Liver (tissue), 9 donors: ENCODE data around the gene HECTD2. TPM values are rescaled to one million over a fixed set of nuclear protein-coding genes. Genes with fewer than 3 reads are reported as not detected.
"Not testable (repeated sequence)": the region's sequence is repeated elsewhere in the genome, so short reads cannot be mapped to it uniquely, and the experiment has no call there.

Experiments used
- DNase-seq: peaks from one replicate; pipeline ENCODE4 v3.0.0-alpha.2; 2017; ENCODE audit warnings: low spot score
- H3K27ac ChIP-seq, 2 donors: one replicate each; pipeline ENCODE4 v1.7.0; 2013; ENCODE audit warnings: inconsistent platforms in 2 of 2, low read length in 2 of 2, control low read depth in 1 of 2, low read depth in 1 of 2, mild to moderate bottlenecking in 1 of 2
- H3K27me3 ChIP-seq, 4 donors: one replicate each; pipeline versions ENCODE4 v1.6.1 to v1.7.0; 2013; ENCODE audit warnings: low read length in 3 of 4, inconsistent platforms in 1 of 4, mild to moderate bottlenecking in 1 of 4, moderate library complexity in 1 of 4; ENCODE audit not compliant: control insufficient read depth in 4 of 4, insufficient read depth in 4 of 4
- H3K36me3 ChIP-seq, 4 donors: one replicate each; pipeline versions ENCODE4 v1.6.1 to v1.7.0; 2013; ENCODE audit warnings: low read length in 3 of 4, mild to moderate bottlenecking in 3 of 4, low read depth in 1 of 4, moderate library complexity in 1 of 4; ENCODE audit not compliant: control insufficient read depth in 4 of 4, insufficient read depth in 3 of 4
- H3K4me1 ChIP-seq, 4 donors: one replicate each; pipeline versions ENCODE4 v1.6.1 to v1.7.0; 2013; ENCODE audit warnings: low read length in 3 of 4, mild to moderate bottlenecking in 3 of 4, moderate library complexity in 1 of 4; ENCODE audit not compliant: control insufficient read depth in 4 of 4, insufficient read depth in 4 of 4
- H3K4me3 ChIP-seq, 3 donors: one replicate each; pipeline versions ENCODE4 v1.6.1 to v1.7.0; 2013; ENCODE audit warnings: low read length in 3 of 3, control low read depth in 1 of 3, low read depth in 1 of 3, mild to moderate bottlenecking in 1 of 3
- H3K9ac ChIP-seq, 2 donors: one replicate each; pipeline ENCODE4 v1.7.0; 2013; ENCODE audit warnings: low read length in 2 of 2, mild to moderate bottlenecking in 2 of 2, moderate library complexity in 2 of 2, control low read depth in 1 of 2, low read depth in 1 of 2
- H3K9me3 ChIP-seq, 4 donors: one replicate each; pipeline versions ENCODE4 v1.6.1 to v1.7.0; 2013; ENCODE audit warnings: low read length in 3 of 4; ENCODE audit not compliant: control insufficient read depth in 4 of 4
- EGR1 ChIP-seq, 2 donors: IDR thresholded peaks; 2 replicates each; pipeline ENCODE4 v1.6.1; 2016 to 2018; ENCODE audit warnings: antibody characterized with exemption in 2 of 2, low read depth in 2 of 2
- FOXA1 ChIP-seq: IDR thresholded peaks from 2 replicates; pipeline ENCODE4 v1.6.1; 2016; ENCODE audit warnings: antibody characterized with exemption
- FOXA2 ChIP-seq: IDR thresholded peaks from 2 replicates; pipeline ENCODE4 v1.6.1; 2016; ENCODE audit warnings: antibody characterized with exemption
- GABPA ChIP-seq, 2 donors: IDR thresholded peaks in 1 of 2; conservative IDR thresholded peaks in 1 of 2; 2 replicates each; pipeline ENCODE4 v1.6.1; 2016; ENCODE audit warnings: antibody characterized with exemption in 2 of 2, mild to moderate bottlenecking in 1 of 2, moderate library complexity in 1 of 2
- HNF4A ChIP-seq, 2 donors: conservative IDR thresholded peaks; 2 replicates each; pipeline ENCODE4 v1.6.1; 2016; ENCODE audit warnings: antibody characterized with exemption in 2 of 2, mild to moderate bottlenecking in 2 of 2
- JUND ChIP-seq, 2 donors: IDR thresholded peaks; 2 replicates each; pipeline ENCODE4 v1.6.1; 2016; ENCODE audit warnings: antibody characterized with exemption in 2 of 2
- NR2F2 ChIP-seq: IDR thresholded peaks from 2 replicates; pipeline ENCODE4 v1.6.1; 2016; ENCODE audit warnings: antibody characterized with exemption
- RAD21 ChIP-seq, 2 donors: IDR thresholded peaks; 2 replicates each; pipeline ENCODE4 v1.6.1; 2016; ENCODE audit warnings: antibody characterized with exemption in 2 of 2, mild to moderate bottlenecking in 2 of 2
- RXRA ChIP-seq, 2 donors: IDR thresholded peaks; 2 replicates each; pipeline ENCODE4 v1.6.1; 2017 to 2018; ENCODE audit warnings: antibody characterized with exemption in 2 of 2, mild to moderate bottlenecking in 1 of 2
- YY1 ChIP-seq: IDR thresholded peaks from 2 replicates; pipeline ENCODE4 v1.6.1; 2016; ENCODE audit warnings: antibody characterized with exemption, mild to moderate bottlenecking
- WGBS: extraction: QIAGEN DNeasy Blood & Tissue Kit; methylation state at CpG from one replicate; pipeline ENCODE4 v1.1.7; 2013; 5-methylcytosine and 5-hydroxymethylcytosine counted together
- polyA plus RNA-seq, 2 donors: library from polyadenylated mRNA; stranded (reverse) in 1 of 2; unstranded in 1 of 2; fragments of 200-250 nt in 1 of 2; fragments of >200 nt in 1 of 2; fragmentation: Nextera tagmentation in 1 of 2; extraction: Ambion mirVana in 1 of 2; gene quantifications; one replicate each; pipeline versions ENCODE4 v1.2.1 to v1.2.3, GENCODE V29; 2013 to 2015
- total RNA-seq, 2 donors: library from RNA; depleted of rRNA; stranded (reverse); fragments of >200 nt; gene quantifications; one replicate each; pipeline ENCODE4 v1.2.3, GENCODE V29; 2014
- TF ChIP-seq, protein P1 (sequence below): IDR thresholded peaks from 2 replicates; pipeline ENCODE4 v1.6.1; 2016; ENCODE audit warnings: antibody characterized with exemption
- TF ChIP-seq, protein P2 (sequence below): fragments of 150-350 bp; IDR thresholded peaks from 2 replicates; pipeline ENCODE4 v1.5.1; 2017; ENCODE audit warnings: improper control_type of control experiment, low read depth, low read length; ENCODE audit not compliant: missing input control
- TF ChIP-seq, protein P3 (sequence below): IDR thresholded peaks from 2 replicates; pipeline ENCODE4 v1.6.1; 2016; ENCODE audit warnings: antibody characterized with exemption
- donor health status: healthy.
- donor health status: healthy.
- donor health status: healthy.
- donor health status: healthy.
- donor health status: healthy.

The HECTD2 gene
- total and polyA plus RNA-seq, 4 donors = 1.0 to 5.0 (median 3.2) TPM

DNA sequence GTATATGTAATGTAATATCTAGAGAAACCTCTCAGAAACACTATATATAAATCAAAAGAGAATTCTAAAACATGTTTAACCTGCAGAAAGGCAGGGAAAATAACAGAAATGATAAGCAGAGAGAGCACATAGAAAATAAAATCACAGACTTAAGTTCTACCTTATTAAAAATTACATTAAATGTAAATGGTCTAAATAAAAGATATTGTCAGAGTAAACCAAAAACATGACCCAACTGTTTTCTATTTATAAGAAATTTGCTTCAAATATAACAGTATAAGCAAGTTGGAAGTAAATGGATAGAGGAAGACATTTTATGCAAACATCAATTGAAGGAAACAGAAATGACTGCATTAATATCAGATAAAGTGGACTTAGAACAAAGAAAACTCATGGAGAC, 43.4 kb downstream of the HECTD2 start (continued):
- no peak for TF ChIP-seq EGR1 (IDR thresholded peaks at IDR 0.05; ENCODE audit: low read depth in 2 of 2)

DNA sequence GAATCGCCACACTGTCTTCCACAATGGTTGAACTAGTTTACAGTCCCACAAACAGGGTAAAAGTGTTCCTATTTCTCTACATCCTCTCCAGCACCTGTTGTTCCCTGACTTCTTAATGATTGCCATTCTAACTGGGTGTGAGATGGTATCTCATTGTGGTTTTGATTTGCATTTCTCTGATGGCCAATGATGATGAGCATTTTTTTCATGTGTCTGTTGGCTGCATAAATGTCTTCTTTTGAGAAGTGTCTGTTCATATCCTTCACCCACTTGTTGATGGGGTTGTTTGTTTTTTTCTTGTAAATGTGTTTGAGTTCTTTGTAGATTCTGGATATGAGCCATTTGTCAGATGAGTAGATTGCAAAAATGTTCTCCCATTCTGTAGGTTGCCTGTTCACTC, 45.0 kb downstream of the HECTD2 start:
- DNase-seq, H3K36me3 ChIP-seq, H3K27ac ChIP-seq, H3K27me3 ChIP-seq, H3K4me3 ChIP-seq, H3K4me1 ChIP-seq, H3K9ac ChIP-seq: not testable (repeated sequence)
- WGBS = 95% methylated on average over 1 of the region's 1 CpG
- H3K9me3 ChIP-seq = peaks cover 4 to 24% (median 6%) of the 10 kb centered on the region in 4 donors

DNA sequence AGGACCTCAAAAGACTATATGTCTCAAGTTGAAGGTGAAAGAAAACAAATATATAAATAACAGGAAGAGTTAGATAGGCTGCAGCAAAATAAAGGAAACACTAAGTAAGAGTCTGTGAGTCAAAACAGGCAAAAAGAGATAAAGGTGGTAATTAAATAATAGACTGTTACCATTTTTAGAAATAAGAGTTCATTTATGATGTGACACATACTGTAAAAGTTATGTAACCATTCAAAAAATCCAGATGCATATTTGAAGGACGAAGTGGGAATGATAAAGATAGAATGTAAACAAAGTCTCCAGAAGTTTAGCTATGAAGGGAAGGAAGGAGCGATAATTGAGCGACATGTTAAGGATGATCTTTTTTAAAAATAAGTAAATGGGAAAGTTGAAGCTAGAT, 50.5 kb downstream of the HECTD2 start:
- 85% methylated on average over 3 of the region's 3 CpGs for WGBS
- DNase-seq = no peak
- H3K36me3 ChIP-seq = no peaks in the 10 kb centered on the region
- H3K4me3 ChIP-seq = no peak overlapping the region
- no peaks in the 10 kb centered on the region for H3K27me3 ChIP-seq
- H3K9ac ChIP-seq = no peak overlapping the region
- H3K27ac ChIP-seq = no peak overlapping the region
- no peaks in the 10 kb centered on the region for H3K4me1 ChIP-seq
- no peaks in the 10 kb centered on the region for H3K9me3 ChIP-seq
- TF ChIP-seq FOXA2 (no peak), EGR1 (IDR thresholded peaks at IDR 0.05; ENCODE audit: low read depth in 2 of 2) (no peak), RXRA (IDR thresholded peaks at IDR 0.05) (peak in 1 of 2 donors; percentile 8), JUND (IDR thresholded peaks at IDR 0.05) (no peak), GABPA (IDR thresholded peaks at IDR 0.05 in 1 of 2, conservative IDR thresholded peaks at IDR 0.05 in 1 of 2) (no peak)
- TF ChIP-seq, protein P1, sequence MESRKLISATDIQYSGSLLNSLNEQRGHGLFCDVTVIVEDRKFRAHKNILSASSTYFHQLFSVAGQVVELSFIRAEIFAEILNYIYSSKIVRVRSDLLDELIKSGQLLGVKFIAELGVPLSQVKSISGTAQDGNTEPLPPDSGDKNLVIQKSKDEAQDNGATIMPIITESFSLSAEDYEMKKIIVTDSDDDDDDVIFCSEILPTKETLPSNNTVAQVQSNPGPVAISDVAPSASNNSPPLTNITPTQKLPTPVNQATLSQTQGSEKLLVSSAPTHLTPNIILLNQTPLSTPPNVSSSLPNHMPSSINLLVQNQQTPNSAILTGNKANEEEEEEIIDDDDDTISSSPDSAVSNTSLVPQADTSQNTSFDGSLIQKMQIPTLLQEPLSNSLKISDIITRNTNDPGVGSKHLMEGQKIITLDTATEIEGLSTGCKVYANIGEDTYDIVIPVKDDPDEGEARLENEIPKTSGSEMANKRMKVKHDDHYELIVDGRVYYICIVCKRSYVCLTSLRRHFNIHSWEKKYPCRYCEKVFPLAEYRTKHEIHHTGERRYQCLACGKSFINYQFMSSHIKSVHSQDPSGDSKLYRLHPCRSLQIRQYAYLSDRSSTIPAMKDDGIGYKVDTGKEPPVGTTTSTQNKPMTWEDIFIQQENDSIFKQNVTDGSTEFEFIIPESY = no peak

DNA sequence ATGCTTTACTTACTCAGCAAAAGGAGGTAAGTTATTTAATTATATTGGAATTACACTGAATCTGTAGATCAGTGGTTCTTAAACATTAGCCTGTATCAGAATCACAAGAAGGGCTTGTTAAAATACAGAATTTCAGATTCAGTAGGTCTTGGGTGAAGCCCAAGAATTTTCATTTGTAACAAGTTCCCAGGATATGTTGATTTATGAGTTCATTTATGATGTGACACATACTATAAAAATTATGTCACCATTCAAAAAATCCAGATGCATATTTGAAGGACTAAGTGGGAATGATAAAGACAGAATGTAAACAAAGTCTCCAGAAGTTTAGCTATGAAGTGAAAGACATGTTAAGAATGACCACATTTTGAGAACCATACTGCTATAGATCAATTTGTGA, 52.3 kb downstream of the HECTD2 start:
- Histone ChIP-seq H3K36me3 (no peaks in the 10 kb centered on the region), H3K9me3 (no peaks in the 10 kb centered on the region), H3K4me3 (no peak overlapping the region), H3K4me1 (no peaks in the 10 kb centered on the region), H3K27ac (no peak overlapping the region), H3K9ac (no peak overlapping the region), H3K27me3 (no peaks in the 10 kb centered on the region)
- DNase-seq = no peak
- no peak for TF ChIP-seq FOXA1
- TF ChIP-seq RXRA (IDR thresholded peaks at IDR 0.05) = no peak
- no peak for TF ChIP-seq YY1
- no peak for TF ChIP-seq EGR1 (IDR thresholded peaks at IDR 0.05; ENCODE audit: low read depth in 2 of 2)
- TF ChIP-seq, protein P2, sequence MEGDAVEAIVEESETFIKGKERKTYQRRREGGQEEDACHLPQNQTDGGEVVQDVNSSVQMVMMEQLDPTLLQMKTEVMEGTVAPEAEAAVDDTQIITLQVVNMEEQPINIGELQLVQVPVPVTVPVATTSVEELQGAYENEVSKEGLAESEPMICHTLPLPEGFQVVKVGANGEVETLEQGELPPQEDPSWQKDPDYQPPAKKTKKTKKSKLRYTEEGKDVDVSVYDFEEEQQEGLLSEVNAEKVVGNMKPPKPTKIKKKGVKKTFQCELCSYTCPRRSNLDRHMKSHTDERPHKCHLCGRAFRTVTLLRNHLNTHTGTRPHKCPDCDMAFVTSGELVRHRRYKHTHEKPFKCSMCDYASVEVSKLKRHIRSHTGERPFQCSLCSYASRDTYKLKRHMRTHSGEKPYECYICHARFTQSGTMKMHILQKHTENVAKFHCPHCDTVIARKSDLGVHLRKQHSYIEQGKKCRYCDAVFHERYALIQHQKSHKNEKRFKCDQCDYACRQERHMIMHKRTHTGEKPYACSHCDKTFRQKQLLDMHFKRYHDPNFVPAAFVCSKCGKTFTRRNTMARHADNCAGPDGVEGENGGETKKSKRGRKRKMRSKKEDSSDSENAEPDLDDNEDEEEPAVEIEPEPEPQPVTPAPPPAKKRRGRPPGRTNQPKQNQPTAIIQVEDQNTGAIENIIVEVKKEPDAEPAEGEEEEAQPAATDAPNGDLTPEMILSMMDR = no peak
- no peak for TF ChIP-seq GABPA (IDR thresholded peaks at IDR 0.05 in 1 of 2, conservative IDR thresholded peaks at IDR 0.05 in 1 of 2)
- TF ChIP-seq, protein P3, sequence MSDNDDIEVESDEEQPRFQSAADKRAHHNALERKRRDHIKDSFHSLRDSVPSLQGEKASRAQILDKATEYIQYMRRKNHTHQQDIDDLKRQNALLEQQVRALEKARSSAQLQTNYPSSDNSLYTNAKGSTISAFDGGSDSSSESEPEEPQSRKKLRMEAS = no peak
- no peak for TF ChIP-seq HNF4A (conservative IDR thresholded peaks at IDR 0.05)
- no peak for TF ChIP-seq NR2F2
- no peak for TF ChIP-seq RAD21 (IDR thresholded peaks at IDR 0.05)
